ENCODE data around the gene KRTAP5-1. TPM values are rescaled to one million over a fixed set of nuclear protein-coding genes. Genes with fewer than 3 reads are reported as not detected.

KRTAP5-1 gene
- total and polyA plus RNA-seq, 10 of the 15 experiments (the other 5 are each of a cell fraction or from before 2014, with no cell fraction given): not detected

- TF ChIP-seq HDGF (IDR thresholded peaks at IDR 0.05) (no peak), RBBP5 (conservative IDR thresholded peaks at IDR 0.05) (no peak), EGR1 (IDR thresholded peaks at IDR 0.05; ENCODE audit: borderline replicate concordance in 1 of 2, low read depth in 2 of 2, low read length in 2 of 2) (no peak), POLR2AphosphoS2 (IDR thresholded peaks at IDR 0.05; ENCODE audit: low read depth, low read length) (no peak), SRF (IDR thresholded peaks at IDR 0.05; ENCODE audit: low read depth in 2 of 2, low read length in 2 of 2) (no peak), FOXM1 (IDR thresholded peaks at IDR 0.05; ENCODE audit: low read depth, low read length) (no peak)
- Histone ChIP-seq H3K9me3 (replicated peaks; ENCODE audit: control insufficient read depth, insufficient read depth, low read length) (no peaks in the 10 kb centered on the region), H3K27me3 (replicated peaks in 1 of 2; ENCODE audit: control insufficient read depth in 2 of 2, insufficient read depth in 2 of 2, low read length in 1 of 2) (no peaks in the 10 kb centered on the region), H3K4me3 (no peak overlapping the region), H2AFZ (ENCODE audit: control insufficient read depth, low read depth, low read length) (no peak overlapping the region), H3K36me3 (ENCODE audit: control insufficient read depth in 2 of 2, insufficient read depth in 2 of 2, low read length in 1 of 2) (no peaks in the 10 kb centered on the region), H3K79me2 (ENCODE audit: control insufficient read depth, insufficient read depth, low read length) (no peaks in the 10 kb centered on the region), H4K20me1 (ENCODE audit: control insufficient read depth, insufficient read depth) (no peaks in the 10 kb centered on the region), H3K4me2 (ENCODE audit: control insufficient read depth, insufficient read depth) (no peak overlapping the region), H3K27ac (ENCODE audit: control insufficient read depth, insufficient read depth) (no peak overlapping the region), H3K4me1 (ENCODE audit: control insufficient read depth, insufficient read depth, low read length) (no peaks in the 10 kb centered on the region), H3K9ac (ENCODE audit: control insufficient read depth, insufficient read depth, low read length) (no peak overlapping the region)
- ChIA-PET RAD21 (ENCODE audit: unreplicated experiment) (interaction anchor here (1.6 kb wide), 1 partner anchor 21 kb away, joined by 4 read pairs; no protein-coding TSS in a partner anchor), POLR2A (interaction anchor here (0.6 kb wide), 1 partner anchor 89 kb away, joined by 4 read pairs; no protein-coding TSS in a partner anchor), CTCF (interaction anchor here (2.0 kb wide), 1 partner anchor 21 kb away, joined by 8 read pairs; no protein-coding TSS in a partner anchor), SMC1A (ENCODE audit: uncharacterized antibody, unreplicated experiment) (no interaction called here)
- no TSS peak for BruUV-seq (replicated peaks)
- 21% methylated on average over 19 of the region's 20 CpGs for WGBS (ENCODE audit: insufficient coverage, insufficient replicate concordance, low lambda C conversion rate, missing lambda C conversion rate)
- in situ Hi-C loops (cut with MboI) (no loop called here), intact Hi-C loops (cut with micrococcal nuclease; ENCODE audit: unreplicated experiment) (no loop called here)
- ATAC-seq (no peak), FAIRE-seq (no peak), DNase-seq (ENCODE audit: low read depth, low spot score) (no peak)
Observed at GRCh38 chr11:1553808-1554594, 31.1 kb downstream of the KRTAP5-1 start.
